ENCODE measurements around the gene SLC37A3.
"Not testable (repeated sequence)": the region's sequence is repeated elsewhere in the genome, so short reads cannot be mapped to it uniquely, and the experiment has no call there.

Gene SLC37A3

DNA sequence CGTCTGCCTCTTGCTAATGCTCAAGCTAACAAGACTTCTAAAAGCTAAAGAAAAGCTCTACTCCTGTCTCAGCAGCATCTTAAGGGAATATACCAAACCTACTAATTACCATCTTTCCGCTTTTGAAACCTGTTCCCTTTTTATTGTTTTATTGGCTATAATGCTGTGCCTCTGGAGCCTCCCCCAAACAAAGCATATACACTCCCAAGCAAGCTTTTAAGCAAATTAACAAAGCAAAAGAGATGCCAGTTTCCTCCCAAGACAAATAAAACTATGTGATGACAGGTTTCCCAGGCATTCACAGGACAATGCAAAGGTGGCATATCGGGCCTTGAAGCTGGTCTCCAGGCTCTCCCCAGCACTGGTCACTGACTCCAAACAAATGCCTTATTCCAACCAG, 52.9 kb downstream of the SLC37A3 start:
- DNase-seq: no peak

DNA sequence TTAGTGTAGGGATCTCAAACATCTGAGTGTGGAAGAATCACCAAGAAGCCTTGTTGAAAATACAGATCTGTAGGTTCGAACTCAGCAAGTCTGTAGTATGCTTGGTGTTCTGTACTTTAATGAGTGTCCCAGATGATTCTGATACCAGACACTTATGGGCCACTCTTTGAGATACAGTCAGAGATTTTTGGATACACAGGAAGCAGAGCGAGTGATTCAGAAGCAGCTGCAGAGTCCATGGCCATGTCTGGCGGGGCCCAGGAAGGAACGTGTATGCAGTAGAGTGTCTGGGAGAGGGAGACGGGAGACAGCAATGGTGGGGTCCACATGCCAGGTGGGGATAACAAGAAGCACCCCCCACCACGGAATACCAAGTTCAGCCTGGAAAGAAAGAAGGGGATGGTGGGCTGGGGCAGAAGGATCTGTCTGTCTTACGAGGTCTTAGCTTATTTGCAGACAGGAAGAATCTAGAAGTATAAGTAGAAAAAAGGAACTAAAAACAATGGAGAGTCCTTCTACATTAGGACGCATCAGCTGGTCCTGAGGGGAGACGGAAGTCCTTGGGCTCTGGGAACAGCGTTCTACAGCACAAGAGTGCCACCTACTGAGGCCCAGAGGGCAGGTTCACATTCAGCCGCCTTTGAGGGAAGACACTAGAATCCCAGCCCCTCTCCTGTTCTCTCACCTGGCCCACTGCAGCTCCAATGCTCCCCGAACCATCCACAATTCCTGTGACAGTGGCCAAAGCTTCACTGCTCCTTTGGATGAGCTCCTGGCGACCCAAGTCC, 55.4 kb downstream of the SLC37A3 start:
- DNase-seq: no peak

DNA sequence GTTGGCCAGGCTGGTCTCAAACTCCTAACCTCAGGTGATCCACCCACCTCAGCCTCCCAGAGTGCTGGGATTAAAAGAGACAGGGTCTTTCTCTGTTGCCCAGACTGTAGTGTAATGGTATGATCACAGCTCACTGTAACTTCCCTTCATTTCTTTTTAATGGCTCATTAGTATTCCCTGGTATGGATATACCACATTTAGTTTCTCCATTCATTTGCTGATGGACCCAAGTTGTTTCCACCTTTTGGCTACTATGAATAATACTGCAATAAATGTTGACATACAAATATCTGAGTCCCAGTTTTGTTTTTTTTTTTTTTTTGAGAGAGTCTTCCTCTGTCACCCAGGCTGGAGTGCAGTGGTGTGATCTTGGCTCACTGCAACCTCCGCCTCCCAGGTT, 59.4 kb downstream of the SLC37A3 start:
- not testable (repeated sequence) for DNase-seq

DNA sequence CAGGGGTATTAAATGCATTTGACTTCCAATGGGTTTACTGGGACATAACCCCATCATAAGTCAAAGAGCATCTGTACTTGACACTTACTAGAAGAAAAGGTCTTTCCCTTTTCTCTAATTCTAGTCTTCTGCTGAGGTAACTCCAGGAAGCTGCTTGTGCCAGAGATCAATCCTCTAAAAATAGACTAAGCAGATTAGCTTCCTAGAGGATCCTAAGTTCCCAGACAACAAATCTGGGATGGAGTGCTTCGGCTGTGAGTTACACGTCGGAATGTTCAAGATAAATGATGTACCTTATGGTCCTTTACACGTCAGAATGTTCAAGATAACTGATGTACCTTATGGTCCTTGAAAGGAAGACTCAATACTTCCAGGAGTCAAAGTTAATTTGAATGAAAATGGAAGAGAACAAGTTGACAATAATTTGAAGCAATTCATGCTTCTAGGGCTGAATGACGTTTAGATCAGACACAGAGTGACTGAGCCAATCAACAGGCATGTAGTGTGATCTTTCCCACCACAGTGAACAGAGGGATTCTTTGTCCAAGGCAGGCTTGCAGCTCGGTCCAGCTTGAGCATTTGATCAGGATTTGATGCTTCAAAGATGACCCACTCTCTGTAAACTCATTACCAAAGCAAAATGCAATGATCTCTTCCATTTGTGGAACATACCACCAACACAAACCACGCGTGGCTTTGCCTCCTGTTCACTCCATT, 63.8 kb downstream of the SLC37A3 start:
- DNase-seq: no peak

DNA sequence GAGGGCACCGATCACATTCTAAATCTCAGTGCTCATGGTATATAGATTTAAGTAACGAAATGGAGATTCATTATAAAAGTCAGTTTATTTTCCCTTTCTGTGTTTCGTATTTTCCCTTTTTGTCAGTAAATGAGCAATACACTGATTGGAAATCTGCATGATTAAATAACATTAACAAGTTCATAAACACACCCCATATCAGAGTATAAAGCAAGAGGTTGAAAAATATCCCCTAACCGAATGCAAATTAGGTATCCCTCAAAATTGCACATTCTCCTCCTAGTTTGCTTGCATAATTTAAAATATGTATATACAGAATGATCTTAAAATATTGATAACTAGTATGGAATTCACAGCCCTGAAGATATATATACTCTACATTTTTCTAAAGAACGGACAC, 64.6 kb downstream of the SLC37A3 start:
- no peak for DNase-seq

DNA sequence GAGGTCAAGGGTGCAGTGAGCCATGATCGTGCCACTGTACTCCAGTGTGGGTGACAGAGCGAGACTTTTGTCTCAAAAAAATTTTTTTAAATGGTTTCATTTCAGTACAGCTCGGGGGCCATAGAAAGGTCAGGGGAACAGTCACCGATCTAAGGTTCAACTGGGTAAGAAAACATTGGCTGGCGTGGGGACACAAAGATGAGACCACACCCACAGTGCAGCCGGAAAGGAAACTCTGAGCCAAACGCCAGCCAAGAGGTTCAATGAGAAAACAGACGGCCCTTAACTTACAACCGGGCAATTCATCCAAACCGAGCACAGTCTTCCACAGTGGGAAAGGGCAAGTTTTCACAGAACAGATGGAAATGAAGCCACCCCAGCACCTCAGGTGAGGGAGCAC, 65.1 kb downstream of the SLC37A3 start:
- DNase-seq: no peak

DNA sequence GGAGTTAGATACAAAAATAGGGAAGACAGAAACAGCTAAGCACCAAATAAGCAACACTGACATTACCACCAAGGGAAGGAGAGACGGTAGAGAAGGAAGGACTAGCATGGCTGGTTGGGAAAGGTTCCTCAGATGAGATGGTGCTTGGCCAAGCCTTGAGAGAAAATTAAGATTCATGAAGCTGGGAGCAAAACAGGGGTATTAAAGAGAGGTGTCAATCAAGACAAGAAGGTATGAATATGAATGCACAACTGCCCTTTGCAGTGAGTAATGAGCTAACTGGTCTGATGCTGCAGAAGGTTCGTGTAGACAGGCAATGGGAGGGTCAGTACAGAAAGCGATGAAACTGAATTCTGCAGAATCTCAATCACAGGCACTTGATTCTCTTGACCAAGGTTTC, 67.7 kb downstream of the SLC37A3 start:
- no peak for DNase-seq

DNA sequence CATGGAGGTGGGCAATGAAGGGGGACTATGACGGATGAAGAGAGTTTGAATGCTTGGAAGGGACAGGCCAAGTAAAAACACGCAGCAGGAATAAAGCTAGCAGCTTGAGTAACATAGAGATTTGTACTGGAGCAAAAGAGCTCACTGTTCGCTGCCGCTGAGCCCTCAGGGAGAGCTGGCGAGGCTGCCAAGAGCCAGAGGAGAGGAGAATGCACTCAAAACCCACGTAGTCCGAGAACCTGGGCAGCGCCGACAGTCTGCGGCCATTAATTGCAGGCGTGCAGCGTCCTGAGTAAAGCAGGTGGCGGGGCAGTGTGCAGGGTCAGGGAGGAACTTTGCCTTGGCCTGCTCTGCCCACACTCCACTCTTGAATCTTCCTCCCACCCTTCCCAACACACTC, 68.2 kb downstream of the SLC37A3 start:
- DNase-seq: no peak

DNA sequence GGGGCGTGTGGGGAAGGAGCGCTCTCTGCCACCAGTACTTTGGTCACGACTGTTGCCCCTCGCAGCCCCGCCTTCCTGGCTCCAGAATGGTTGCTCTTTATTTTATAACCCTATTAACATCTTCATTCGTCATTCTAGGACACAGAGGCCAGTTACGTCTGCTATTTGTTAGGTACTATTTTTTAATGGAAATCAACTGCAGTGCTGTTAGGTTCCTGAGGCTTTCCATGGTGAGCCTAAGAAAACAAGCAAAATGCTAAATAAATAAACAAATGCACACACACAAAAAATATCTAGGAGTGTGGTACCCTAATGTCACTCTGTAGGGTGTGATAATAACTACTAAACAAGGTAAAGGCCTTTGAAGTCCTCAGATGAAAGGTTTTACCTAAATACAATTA, 71.1 kb downstream of the SLC37A3 start:
- no peak for DNase-seq

DNA sequence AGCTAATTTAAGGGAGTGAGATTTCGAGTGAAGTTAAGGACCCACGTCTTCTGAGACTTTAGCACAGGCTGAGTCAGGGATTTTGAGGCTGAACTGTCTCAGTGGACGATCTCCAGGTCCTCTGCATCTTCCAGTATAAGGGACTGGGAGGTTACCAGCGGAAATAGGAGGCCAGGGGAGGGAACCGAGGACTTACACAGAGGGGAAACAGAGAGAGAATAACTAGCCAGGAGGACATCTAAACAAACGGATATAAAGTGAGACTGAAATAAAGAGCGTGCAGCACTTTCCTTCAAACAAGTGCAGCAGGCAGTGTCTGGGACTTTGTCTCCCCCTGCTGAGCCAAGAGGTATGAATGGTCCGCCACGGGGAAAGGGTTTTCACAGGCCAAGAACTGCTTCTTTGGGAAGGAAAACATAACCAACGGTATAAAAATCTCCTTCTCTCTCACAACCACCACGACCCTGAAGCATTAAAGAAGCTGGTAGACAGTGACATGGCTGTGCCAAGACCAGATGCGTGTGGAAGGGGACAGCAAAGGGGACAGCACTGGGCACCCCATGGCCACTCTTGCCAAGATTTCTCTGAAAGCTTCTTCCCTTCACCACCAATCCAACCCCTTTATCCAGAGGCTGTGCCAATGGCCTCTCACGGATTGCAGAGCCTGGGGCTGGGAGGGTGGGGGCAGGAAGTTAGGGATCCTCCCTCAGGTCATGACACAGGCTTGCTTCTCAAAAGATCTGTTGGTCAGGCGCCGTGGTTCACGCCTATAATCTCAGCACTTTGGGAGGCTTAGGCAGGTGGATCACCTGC, 72.0 kb downstream of the SLC37A3 start:
- DNase-seq: peak; percentile 6

DNA sequence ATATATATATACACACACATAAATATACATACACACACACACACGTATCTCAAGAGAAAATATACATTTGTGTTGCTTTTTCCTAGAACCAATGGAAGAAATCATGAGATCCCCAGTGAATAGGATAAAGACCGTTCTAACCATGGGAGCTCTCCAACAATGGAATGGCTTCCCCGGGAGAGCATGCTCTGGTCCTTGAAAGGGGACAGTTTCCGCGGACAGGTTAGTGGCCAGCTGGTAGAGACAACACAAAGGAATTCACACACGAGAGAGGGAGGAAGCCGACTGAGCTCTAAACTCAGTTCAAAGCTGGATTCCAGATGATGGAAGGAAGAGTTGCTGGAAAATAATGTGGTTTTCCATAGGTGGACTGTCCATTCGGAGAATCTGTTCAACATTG, 72.7 kb downstream of the SLC37A3 start:
- DNase-seq: no peak

DNA sequence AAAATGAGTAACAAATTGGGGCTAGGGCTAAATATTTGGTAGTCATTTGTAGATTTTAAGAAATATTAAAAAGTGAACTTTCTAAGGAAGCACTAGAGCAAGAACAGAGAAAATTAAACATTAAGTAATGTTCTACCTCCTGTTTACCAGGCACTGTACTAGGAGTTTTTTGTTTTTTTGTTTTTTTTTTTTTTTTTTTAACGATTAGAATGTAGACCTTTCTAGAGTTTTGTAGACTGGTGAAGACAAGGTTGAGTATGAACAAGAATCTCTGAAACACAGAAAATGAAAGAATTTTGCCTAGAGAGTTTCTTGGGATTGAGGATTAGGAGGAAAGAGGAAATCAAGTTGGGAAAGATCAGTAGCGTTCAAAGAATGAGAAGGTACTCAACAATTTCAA, 73.6 kb downstream of the SLC37A3 start:
- no peak for DNase-seq

DNA sequence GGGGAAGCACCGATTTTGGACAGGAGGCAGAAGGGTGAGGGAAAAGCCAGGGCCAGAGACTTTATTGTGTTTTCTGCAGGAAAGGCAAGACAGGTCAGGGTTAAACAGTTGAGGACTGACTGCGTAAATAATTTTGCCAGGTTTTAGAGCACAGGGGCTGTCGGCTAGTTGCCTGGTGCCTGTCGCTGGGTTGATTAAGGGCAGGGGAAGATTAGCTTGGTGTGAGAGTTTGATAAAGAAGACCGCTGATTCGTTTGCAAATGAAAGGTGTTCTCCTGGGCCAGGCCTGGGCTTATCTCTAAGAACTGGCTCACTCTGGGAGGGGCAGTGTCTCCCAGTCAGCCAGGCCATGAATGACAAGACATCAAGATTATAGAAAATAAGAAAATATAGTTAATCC, 75.6 kb downstream of the SLC37A3 start:
- no peak for DNase-seq

DNA sequence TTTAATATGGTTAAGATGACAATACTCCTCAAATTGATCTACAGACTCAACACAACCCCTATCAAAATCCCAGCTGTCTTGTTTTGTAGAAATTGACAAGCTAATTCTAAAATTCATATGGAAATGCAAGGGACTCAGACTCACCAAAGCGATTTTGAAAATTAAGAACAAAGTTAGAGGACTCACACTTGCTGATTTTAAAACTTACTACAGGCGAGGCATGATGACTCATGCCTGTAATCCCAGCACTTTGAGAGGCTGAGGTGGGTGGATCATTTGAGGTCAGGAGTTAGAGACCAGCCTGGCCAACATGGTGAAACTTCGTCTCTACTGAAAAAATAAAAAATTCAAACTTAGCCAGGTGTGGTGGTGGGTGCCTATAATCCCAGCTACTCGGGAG, 78.3 kb downstream of the SLC37A3 start:
- not testable (repeated sequence) for DNase-seq

DNA sequence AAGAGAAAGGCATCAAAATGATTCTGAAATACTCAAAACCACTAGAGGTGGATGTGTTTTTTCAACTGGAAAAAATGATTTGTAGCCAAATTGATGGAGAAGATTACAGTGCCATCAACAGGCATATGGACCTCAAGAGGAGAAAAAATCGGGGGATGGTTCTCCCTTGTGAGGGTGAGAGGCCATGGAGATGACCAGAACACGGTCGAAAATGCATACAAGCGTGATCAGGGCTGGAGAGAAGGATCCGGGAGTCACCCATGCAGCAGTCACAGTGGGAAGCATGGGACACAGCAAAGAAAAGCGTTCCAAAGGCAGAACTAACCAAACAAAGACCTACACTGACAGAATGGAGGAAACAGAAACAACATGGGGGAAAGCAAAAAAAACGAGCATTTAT, 80.3 kb downstream of the SLC37A3 start:
- no peak for DNase-seq

DNA sequence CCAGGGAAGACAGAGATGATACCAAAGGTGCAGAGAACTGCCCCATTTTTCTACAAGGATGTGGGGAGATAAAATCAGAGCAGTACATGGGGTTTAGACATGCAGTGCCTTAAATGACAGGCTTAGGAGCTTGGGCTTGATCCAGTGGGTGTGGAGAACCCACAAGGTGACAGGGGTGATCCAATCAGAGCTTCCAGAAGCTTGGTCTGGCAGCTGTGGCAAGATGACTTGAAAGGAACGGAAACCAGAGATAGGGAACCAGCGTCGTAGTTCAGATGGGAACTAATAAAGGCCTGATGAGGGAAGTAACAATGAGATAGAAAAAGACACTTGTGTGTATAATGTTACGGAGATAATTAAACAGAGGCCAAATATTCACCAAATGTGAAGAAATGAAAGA, 80.7 kb downstream of the SLC37A3 start:
- DNase-seq: no peak

DNA sequence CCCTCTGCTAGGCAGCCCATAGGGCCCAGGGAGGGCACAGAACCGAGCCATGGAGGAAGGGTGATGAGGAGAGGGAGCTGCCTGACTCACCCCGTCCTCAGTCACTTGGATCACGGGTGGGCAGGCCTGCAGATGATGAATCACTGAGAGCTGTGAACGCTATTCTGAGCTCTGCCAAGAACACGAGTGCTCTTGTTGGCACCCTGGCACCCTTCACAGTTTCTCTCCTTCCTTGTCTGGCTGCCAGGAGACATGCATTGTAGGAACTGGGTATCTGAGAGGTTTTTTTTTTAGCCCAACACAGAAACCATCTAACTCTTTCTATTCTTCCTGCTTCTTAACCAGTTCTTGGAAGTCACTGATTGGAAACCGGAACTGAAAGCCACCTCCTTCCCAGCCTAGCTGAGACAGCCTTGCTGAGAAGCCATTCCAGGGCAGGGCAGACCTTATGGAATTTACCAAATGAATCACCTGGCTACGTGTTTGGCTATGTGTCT, 82.1 kb downstream of the SLC37A3 start:
- no peak for DNase-seq

DNA sequence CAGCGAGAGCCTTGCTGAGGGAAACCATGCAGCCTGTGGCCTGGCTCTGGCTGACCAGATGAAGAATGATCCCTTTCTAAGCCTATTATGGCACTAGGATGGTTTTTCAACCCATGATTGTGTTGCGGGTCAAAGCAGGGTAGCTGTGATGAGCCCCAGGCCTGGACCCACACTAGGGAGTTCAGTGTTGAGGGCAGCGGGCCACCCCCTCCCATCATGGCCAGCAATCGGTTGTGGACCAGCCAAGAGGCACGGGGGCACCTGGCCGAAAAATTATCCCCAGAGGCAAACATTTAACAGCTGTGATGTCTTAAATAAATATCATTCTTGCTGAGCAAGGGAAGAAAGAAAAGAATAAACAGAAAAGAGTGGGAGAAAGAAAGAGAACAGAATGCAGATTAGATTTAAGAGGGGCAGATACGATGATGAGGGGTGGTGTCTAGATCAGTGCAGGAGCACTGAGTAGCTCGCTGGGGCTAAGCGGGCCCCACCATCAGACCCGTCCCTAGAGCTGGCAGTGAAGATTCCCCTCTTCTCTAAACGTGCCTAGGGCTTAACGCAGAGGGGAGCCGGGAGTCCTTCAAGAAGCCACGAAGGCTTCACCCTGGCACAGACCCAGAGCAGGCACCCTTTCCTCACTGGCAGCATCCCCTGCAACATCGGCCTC, 82.7 kb downstream of the SLC37A3 start:
- no peak for DNase-seq

DNA sequence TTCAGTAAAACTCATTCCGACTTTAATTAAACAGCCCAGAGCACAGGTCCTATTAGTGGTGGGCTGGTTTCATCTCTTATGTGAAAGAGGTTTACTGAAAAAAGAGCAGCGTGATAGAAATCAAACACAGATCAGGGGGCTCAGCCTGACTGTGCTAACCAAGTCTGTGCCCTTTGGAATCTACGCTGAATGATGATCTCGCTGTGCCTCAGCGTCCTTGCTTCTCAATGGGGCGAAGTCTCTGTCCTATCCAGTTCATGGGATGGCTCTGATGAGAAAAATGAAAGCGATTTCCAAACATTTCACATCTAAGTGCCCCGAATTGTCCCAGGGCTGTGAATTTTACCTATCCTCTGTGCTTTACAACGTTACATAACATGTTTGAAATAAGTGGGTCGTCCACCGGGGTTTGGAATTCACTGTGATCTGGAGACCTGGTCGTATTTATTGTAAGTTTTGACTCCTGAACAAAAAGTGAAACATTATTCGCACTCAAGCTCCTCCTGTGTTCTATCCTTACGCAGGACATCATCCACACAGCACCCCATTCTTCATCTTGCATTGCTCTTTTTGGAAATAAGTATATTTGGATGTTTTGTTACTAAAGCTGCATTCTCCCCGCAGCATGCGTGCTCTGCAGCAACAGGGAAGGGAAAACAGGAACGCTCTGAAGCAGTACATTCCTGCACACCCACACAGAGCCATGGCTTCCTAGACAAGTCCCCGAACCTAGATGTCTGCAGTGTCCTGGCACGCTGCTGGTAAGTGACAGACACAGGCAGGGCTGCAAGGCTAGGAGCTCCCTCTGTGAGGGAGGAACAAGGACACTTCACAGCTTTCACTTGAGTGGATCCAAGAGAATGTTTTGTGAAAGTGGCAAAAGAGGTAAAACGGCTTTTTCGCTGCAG, 83.5 kb downstream of the SLC37A3 start:
- DNase-seq: no peak

DNA sequence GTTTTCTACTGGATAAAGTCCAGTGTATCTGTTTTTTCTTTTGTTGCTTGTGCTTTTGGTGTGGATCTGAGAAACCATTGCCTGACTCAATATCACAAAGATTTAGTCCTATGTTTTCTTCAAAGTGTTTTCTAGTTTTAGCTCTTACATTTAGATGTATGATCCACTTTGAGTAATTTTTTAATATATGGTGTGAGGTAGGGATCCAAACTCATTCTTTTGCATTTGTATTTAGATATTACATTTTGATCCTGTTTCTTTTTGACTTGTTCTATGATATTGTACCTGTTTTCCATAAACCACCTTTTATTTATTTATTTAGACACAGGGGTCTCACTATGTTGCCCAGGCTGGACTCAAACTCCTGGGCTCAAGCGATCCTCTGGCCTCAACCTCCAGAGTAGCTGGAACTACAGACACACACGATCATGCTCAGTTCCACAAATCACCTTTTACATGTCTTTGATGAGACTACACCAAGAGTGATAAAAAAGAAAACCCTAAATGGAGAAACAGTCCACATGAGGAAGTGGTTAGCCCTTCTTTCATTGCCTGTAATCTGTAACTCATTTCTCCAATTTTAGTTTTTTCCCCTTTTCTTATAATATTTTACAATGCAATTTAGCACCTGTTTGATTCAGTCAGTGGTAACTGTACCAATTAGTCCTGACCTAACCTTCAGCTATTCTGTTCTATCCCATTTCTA, 86.0 kb downstream of the SLC37A3 start:
- DNase-seq: no peak

DNA sequence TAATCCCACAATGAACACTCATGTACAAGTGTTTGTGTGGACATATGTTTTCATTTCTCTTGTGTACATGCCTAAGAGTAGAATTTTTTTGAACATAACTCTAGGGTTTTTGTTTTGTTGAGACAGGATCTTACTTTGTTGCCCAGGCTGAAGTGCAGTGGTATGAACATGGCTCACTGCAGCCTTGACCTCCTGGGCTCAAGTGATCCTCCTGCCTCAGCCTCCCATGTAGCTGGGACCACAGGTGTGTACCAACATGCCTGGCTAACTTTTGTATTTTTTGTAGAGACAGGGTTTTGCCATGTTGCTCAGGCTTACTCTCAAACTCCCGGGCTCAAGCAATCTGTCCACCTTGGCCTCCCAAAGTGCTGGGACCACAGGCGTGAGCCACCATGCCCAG, 87.2 kb downstream of the SLC37A3 start:
- DNase-seq: not testable (repeated sequence)
